ENCODE results near the gene SORD.
"Not testable (repeated sequence)": the region's sequence is repeated elsewhere in the genome, so short reads cannot be mapped to it uniquely, and the experiment has no call there.

SORD gene

GRCh38 chr15:45069942-45070360 lies 47.0 kb downstream of the SORD start:
- not testable (repeated sequence) for DNase-seq

GRCh38 chr15:45073602-45074001 lies 50.6 kb downstream of the SORD start:
- DNase-seq = not testable (repeated sequence)

- DNase-seq = not testable (repeated sequence)
These were observed 52.7 kb downstream of the SORD start for GRCh38 chr15:45075440-45076320.

- not testable (repeated sequence) for DNase-seq
These were observed 54.4 kb downstream of the SORD start for GRCh38 chr15:45077391-45077790.

GRCh38 chr15:45079201-45079600 lies 56.2 kb downstream of the SORD start:
- not testable (repeated sequence) for DNase-seq

GRCh38 chr15:45079628-45080246 lies 56.7 kb downstream of the SORD start:
- not testable (repeated sequence) for DNase-seq

- not testable (repeated sequence) for DNase-seq
These were observed 57.6 kb downstream of the SORD start for GRCh38 chr15:45080593-45080992.

GRCh38 chr15:45082412-45082811 lies 59.4 kb downstream of the SORD start:
- DNase-seq = not testable (repeated sequence)

- no peak for DNase-seq
These were observed 60.2 kb downstream of the SORD start for GRCh38 chr15:45083223-45083622.

- no peak for DNase-seq
These were observed 61.2 kb downstream of the SORD start for GRCh38 chr15:45084163-45084562.

GRCh38 chr15:45087513-45087912 lies 64.5 kb downstream of the SORD start:
- no peak for DNase-seq

GRCh38 chr15:45088801-45089711 lies 66.1 kb downstream of the SORD start:
- no peak for DNase-seq

GRCh38 chr15:45089712-45090373 lies 66.8 kb downstream of the SORD start:
- no peak for DNase-seq

GRCh38 chr15:45091161-45091560 lies 68.2 kb downstream of the SORD start:
- DNase-seq = no peak

GRCh38 chr15:45091576-45091975 lies 68.6 kb downstream of the SORD start:
- DNase-seq = no peak

- DNase-seq = no peak
These were observed 70.0 kb downstream of the SORD start for GRCh38 chr15:45093013-45093412.

GRCh38 chr15:45093622-45094357 lies 70.8 kb downstream of the SORD start:
- no peak for DNase-seq

GRCh38 chr15:45094358-45094730 lies 71.3 kb downstream of the SORD start:
- no peak for DNase-seq

GRCh38 chr15:45095661-45096060 lies 72.7 kb downstream of the SORD start:
- DNase-seq = no peak

- DNase-seq = peak; percentile 17
These were observed 74.5 kb downstream of the SORD start for GRCh38 chr15:45097466-45097865.

GRCh38 chr15:45099549-45100165 lies 76.7 kb downstream of the SORD start:
- no peak for DNase-seq

Measured in right forelimb (tissue), 1 donor.